Natural killer cell (primary cell): Measurements from ENCODE around the gene PNMA6E. TPM values are rescaled to one million over a fixed set of nuclear protein-coding genes. Genes with fewer than 3 reads are reported as not detected.

Experiments used
- ATAC-seq, 3 donors: fragments of 150-1000 bp in 2 of 3; fragments of 200-7000 bp in 1 of 3; cut with Tn5 transposase; 1 replicate in 1 of 3; 2 replicates in 2 of 3; pipeline ENCODE4 v1.10.0; 2021; ENCODE audit warnings: mild to moderate bottlenecking in 2 of 3, moderate library complexity in 2 of 3
- DNase-seq, 2 donors: peaks; one replicate each; pipeline versions ENCODE4 v3.0.0 to v3.0.0-alpha.2; 2013 to 2021; ENCODE audit warnings: mixed read lengths in 1 of 2
- H3K27ac ChIP-seq: one replicate; pipeline ENCODE4 v1.5.1; 2013; ENCODE audit warnings: mild to moderate bottlenecking, low read length
- H3K27me3 ChIP-seq: one replicate; pipeline ENCODE4 v1.6.1; 2013; ENCODE audit warnings: low read length; ENCODE audit not compliant: control insufficient read depth, insufficient read depth
- H3K36me3 ChIP-seq: one replicate; pipeline ENCODE4 v1.6.1; 2013; ENCODE audit warnings: low read length; ENCODE audit not compliant: control insufficient read depth, insufficient read depth
- H3K4me1 ChIP-seq: one replicate; pipeline ENCODE4 v1.6.1; 2013; ENCODE audit warnings: low read length; ENCODE audit not compliant: control insufficient read depth, insufficient read depth
- H3K4me3 ChIP-seq: one replicate; pipeline ENCODE4 v1.5.1; 2013; ENCODE audit warnings: low read length
- H3K9me3 ChIP-seq: one replicate; pipeline ENCODE4 v1.6.1; 2013; ENCODE audit warnings: low read length; ENCODE audit not compliant: control insufficient read depth, insufficient read depth
- H3K27ac Mint-ChIP-seq, 2 donors: one replicate each; pipeline ENCODE4 v1.8.0; 2022; ENCODE audit warnings: mild to moderate bottlenecking in 2 of 2, mixed read lengths in 2 of 2, moderate library complexity in 1 of 2
- H3K27me3 Mint-ChIP-seq, 2 donors: one replicate each; pipeline ENCODE4 v1.8.0; 2022; ENCODE audit warnings: low read depth in 2 of 2, mixed read lengths in 2 of 2
- H3K36me3 Mint-ChIP-seq: one replicate; pipeline ENCODE4 v1.8.0; 2022; ENCODE audit warnings: mixed read lengths
- H3K4me1 Mint-ChIP-seq, 2 donors: one replicate each; pipeline ENCODE4 v1.8.0; 2022; ENCODE audit warnings: mixed read lengths in 2 of 2
- H3K4me3 Mint-ChIP-seq: one replicate; pipeline ENCODE4 v1.8.0; 2022; ENCODE audit warnings: mild to moderate bottlenecking, moderate library complexity, mixed read lengths
- H3K9me3 Mint-ChIP-seq, 2 donors: one replicate each; pipeline ENCODE4 v1.8.0; 2022; ENCODE audit warnings: mixed read lengths in 2 of 2
- CTCF ChIP-seq: fragments of 200-600 bp; IDR thresholded peaks from one replicate; pipeline ENCODE4 v1.8.0; 2022; ENCODE audit warnings: antibody characterized with exemption
- WGBS: methylation state at CpG from one replicate; pipeline ENCODE4 v1.1.7; 2013; ENCODE audit warnings: missing lambda C conversion rate; ENCODE audit not compliant: insufficient coverage; 5-methylcytosine and 5-hydroxymethylcytosine counted together
- intact Hi-C: fragments of 100-400 bp; cut with micrococcal nuclease; formaldehyde crosslinking; loops from one replicate; pipeline ENCODE4 v1.14.2; 2022
- total RNA-seq, 4 donors: library from RNA; stranded (reverse); fragments of 120-200 nt in 1 of 4; gene quantifications; one replicate each; pipeline versions ENCODE4 v1.2.3 to v1.2.4, GENCODE V29; 2013 to 2022

The PNMA6E gene
- total RNA-seq: not detected
- not detected for total RNA-seq (2013)

GRCh38 chrX:153401133-153401764 is at the start of gene PNMA6E:
Gene PNMA6E (minus strand): TSS chrX:153401350. CDS start chrX:153398849, 2,501 bp downstream.
- no peak within 1 kb of the TSS for H3K4me3 ChIP-seq

GRCh38 chrX:153450949-153451277 is 49.8 kb upstream of the PNMA6E start:
- no peak overlapping the region for H3K27ac ChIP-seq
- 97% methylated on average over 7 of the region's 8 CpGs for WGBS
- H3K9me3 ChIP-seq: no peaks in the 10 kb centered on the region
- intact Hi-C loops: no loop called here
- H3K36me3 Mint-ChIP-seq: no peaks in the 10 kb centered on the region
- no peaks in the 10 kb centered on the region for H3K27me3 Mint-ChIP-seq
- no peak for DNase-seq
- H3K4me1 ChIP-seq: no peaks in the 10 kb centered on the region
- no peaks in the 10 kb centered on the region for H3K27me3 ChIP-seq
- no peaks in the 10 kb centered on the region for H3K9me3 Mint-ChIP-seq
- TF ChIP-seq CTCF: no peak
- peaks cover 5% of the 10 kb centered on the region for H3K36me3 ChIP-seq
- no peaks in the 10 kb centered on the region for H3K4me1 Mint-ChIP-seq
- H3K27ac Mint-ChIP-seq: no peak overlapping the region
- H3K4me3 Mint-ChIP-seq: no peak overlapping the region
- no peak overlapping the region for H3K4me3 ChIP-seq
- ATAC-seq: no peak

More at GRCh38 chrX:153401133-153401764, at the start of gene PNMA6E:
- H3K9me3 Mint-ChIP-seq: no peaks in the 10 kb centered on the region
- H3K27ac ChIP-seq: no peak within 1 kb of the TSS
- no peaks in the 10 kb centered on the region for H3K36me3 ChIP-seq
- no peak for TF ChIP-seq CTCF
- no peak within 1 kb of the TSS for H3K4me3 Mint-ChIP-seq
- no peaks in the 10 kb centered on the region for H3K9me3 ChIP-seq
- H3K36me3 Mint-ChIP-seq: no peaks in the 10 kb centered on the region
- H3K27me3 Mint-ChIP-seq: peaks cover 4 to 12% of the 10 kb centered on the region in 2 donors
- no peaks in the 10 kb centered on the region for H3K27me3 ChIP-seq
- no peak within 1 kb of the TSS for H3K27ac Mint-ChIP-seq
- DNase-seq (no peak), ATAC-seq (no peak)
- WGBS: 98% methylated on average over 28 of the region's 29 CpGs
- no peaks in the 10 kb centered on the region for H3K4me1 ChIP-seq
- no peaks in the 10 kb centered on the region for H3K4me1 Mint-ChIP-seq
- intact Hi-C loops: no loop called here

GRCh38 chrX:153450114-153450948 is 49.2 kb upstream of the PNMA6E start:
- DNase-seq (no peak), ATAC-seq (no peak)
- intact Hi-C loops: no loop called here
- no peak overlapping the region for H3K4me3 Mint-ChIP-seq
- TF ChIP-seq CTCF: no peak
- no peaks in the 10 kb centered on the region for H3K36me3 Mint-ChIP-seq
- no peaks in the 10 kb centered on the region for H3K9me3 Mint-ChIP-seq
- H3K27me3 ChIP-seq: no peaks in the 10 kb centered on the region
- 95% methylated on average over 24 of the region's 26 CpGs for WGBS
- H3K27ac ChIP-seq: no peak overlapping the region
- no peaks in the 10 kb centered on the region for H3K4me1 ChIP-seq
- no peak overlapping the region for H3K27ac Mint-ChIP-seq
- H3K27me3 Mint-ChIP-seq: no peaks in the 10 kb centered on the region
- no peaks in the 10 kb centered on the region for H3K9me3 ChIP-seq
- peaks cover 5% of the 10 kb centered on the region for H3K36me3 ChIP-seq
- no peaks in the 10 kb centered on the region for H3K4me1 Mint-ChIP-seq
- H3K4me3 ChIP-seq: no peak overlapping the region
